Measurements from ENCODE around the gene URI1.

- TF ChIP-seq CTCF (conservative IDR thresholded peaks at IDR 0.05; ENCODE audit: low read length), result no peak
- TF ChIP-seq EZH2phosphoT487 (IDR thresholded peaks at IDR 0.05; ENCODE audit: borderline replicate concordance, low read depth, low read length), result no peak
These were observed 7.8 kb upstream of the URI1 start for GRCh38 chr19:29934257-29934656.
